Measurements from ENCODE around the gene VIPR2.

GRCh38 chr7:159098424-159098786 lies 46.3 kb downstream of the VIPR2 start:
- TF ChIP-seq CTCF (IDR thresholded peaks at IDR 0.05) (no peak), EZH2 (IDR thresholded peaks at IDR 0.05) (no peak), EZH2phosphoT487 (IDR thresholded peaks at IDR 0.05) (no peak)
